Globus pallidus (tissue), 1 donor: ENCODE data around the gene CAPN2.

Source experiments
- DNase-seq: peaks from one replicate; pipeline ENCODE4 v3.0.0-alpha.2; 2015; ENCODE audit warnings: low spot score

Gene CAPN2

DNA sequence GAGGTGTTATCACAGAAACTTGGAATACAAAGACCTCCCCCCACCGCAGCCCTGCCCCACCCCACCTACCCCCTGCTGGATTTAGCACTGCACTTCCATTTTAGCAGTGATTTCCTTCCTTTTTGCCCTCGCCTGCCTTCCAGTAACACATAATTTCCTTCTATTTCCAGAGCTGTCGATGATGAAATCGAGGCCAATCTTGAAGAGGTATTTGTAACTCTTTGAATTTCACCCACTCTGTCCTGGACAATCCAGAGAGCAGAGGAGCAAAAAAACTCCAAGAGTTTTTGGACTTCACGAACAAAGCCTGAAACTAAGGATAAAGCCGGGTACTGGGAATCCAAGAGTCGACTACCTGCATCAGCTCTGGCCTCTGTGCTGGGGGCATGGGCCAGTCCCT lies 49.1 kb downstream of the CAPN2 start:
- DNase-seq: no peak

DNA sequence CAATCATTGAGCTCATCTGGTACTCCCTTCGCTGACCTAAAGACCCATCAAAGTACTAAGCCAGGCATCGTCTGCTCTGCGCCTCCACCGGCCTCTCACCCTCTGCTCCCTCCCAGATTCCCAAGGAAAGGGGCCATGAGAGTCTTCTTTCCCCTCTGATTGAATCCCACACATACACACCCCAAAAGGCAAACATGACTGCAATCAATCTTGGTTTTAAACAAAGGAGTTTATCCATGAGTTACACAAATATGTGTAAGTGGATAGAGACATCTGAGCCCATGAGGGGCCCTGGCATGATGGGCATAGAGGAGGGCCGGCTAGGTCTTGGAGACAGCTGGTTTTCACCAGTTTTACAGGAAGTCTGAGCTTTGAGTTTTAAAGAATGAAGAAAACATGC lies 50.9 kb downstream of the CAPN2 start:
- no peak for DNase-seq

DNA sequence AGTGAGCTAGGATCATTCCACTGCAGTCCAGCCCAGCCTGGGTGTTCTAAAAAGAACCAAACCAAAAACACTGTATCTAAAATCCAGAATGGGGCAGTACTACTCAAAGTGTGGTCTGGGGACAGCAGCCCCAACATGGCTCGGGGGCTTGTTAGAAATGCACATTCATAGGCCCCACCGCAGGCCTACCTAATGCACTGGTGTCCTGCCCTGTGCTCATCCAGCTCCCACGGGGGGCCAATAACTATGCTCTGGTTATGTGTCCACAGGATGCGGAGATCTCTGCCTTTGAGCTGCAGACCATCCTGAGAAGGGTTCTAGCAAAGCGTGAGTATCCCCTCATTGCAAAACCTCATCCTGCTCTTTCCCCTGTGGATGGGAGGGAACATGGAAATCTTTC lies 51.5 kb downstream of the CAPN2 start:
- DNase-seq: no peak

DNA sequence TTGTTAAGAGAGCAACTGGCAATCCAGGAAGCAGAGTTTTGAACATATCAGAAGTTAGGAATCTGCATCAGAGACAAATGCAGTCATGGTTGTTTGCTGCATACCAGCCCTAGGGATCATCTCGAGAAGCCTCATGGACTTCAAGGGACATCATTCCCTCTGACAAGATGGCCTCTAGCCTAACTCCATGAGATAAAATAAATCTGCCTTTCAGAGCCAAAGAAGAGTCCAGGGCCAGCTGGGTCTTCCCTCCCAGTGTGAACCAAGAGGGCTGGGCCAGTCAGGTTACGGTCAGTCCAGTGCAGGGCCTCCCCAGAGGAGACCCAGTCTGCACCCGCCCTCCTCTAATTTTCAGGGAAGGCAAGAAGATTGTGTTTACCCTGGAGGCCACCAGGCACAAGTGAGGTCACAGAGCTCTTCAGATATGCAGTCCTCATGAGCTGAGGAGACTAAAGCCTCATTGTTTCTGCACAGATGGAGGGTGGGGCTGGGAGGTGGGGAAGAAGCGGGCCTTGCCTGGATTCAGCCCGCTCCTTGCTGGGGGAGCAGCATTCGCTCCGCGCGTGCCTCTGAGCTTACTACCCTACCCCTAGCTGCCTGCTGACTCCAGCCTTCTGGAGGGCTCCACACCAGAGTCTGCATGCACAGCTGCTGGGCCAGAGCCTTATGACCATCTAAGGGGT lies 52.8 kb downstream of the CAPN2 start:
- peak; percentile 95 for DNase-seq

DNA sequence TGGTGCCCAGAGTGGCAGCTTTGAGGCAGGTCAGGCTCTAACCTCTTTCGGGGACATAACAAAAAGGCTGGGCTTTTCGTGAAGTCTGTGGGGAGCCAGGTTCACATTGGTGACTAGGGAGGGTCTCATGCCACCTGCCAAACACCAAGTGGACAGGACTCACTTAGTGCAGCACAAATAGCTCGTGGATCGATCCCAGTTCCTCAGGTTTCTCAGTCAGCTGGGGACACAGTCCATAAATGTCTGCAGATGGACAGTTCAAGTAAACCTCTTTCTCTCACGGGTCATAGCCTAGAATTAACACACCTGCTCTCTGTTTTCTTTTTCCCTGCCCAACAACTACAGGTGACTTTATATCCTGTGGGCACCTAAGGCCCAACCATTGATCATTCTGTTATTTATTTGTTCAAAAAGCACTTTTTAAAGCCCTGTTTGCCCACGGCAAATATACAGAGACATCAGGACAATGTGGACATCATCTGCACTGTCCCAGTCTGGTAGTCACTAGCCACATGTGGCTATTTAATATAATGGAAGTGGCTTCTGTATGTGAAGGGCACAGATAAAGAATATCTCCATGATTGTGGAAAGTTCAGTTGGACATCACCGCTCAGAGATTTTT lies 53.5 kb downstream of the CAPN2 start:
- DNase-seq: no peak

DNA sequence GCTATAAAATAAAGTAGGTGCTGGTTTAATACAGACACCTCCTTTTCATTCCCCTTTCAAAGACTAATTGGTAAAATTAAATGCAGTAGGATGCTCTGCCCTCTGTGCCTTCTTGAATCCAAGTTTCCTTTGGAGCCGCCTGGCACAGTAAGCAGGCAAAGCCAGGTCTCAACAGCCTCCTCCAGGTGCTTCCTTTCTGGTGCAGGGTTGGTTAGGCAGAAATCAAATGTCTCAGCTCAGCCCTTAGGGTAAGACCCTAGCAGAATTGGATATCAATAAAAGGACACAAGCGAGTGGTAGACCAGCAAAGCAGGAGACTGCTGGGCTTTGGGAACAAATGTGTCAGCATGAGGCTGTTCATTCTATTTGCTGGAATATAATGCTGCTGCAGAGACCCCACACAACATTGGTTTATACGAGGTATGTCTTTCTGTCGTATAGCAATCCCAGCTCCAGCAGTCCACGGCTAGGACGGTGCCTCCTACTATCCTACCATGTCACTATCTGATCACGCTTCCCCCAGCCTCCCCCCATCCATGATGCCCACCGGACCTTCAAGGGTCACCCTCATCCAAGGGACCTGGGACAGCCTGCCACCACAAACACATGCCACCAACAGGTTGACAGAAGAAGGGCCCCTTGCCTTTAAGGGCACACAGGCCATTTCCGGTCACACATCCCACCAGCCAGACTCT lies 58.4 kb downstream of the CAPN2 start:
- no peak for DNase-seq

DNA sequence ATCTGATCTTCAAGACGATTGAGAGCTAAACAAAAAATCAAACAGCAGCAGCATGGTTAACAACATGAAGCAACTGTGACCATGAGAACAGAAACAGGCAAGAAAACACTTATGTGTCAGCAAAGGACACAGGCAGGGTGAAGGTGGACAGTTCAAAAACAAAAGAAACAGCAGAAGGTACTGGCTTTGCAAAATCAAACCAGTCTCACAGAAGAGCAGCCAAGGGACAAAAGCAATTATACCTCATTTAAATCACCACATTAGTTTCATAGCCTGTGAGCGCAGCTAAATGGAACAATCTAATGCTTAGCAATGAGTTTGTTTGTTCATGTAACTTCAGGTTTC lies 59.1 kb downstream of the CAPN2 start:
- DNase-seq: no peak

DNA sequence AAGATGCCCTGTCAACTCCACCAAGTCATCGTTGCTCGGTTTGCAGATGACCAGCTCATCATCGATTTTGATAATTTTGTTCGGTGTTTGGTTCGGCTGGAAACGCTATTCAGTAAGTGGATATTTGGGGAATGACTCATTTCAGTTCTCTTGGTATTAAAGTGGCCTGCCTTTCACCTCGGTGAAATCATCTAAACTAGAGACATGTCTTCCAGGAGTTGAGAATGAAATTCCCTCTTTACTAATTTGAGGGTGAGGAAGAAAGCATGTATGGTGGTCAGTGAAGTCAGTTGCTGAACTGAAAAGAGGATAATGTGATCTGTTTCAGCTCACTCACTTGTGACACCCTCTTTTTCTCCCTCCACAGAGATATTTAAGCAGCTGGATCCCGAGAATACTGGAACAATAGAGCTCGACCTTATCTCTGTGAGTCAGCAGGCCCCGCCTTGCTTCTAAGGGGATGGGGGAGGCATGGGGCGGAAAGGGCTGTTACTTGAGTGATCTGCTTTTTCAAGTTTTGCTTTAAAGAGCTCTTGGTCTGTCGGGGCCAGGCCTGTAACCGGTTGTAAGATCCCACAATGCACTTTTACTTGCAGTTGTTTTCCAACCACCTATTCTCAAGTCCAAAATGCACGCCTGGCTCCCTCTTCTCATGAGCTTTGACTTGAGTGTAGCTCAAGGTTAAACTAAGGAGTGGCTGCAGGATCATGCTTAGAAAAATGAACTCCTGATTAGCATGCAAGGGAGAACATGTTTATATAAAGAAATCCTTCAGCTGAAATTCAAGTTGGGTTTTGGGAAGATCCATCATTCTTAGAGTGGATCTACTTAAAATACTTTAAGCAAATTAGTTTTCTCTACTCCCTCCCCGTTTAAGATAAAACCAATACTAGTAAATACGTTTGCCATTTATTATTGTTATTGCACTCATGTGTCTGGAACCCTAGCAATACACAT lies 59.8 kb downstream of the CAPN2 start:
- DNase-seq: peak; percentile 70

DNA sequence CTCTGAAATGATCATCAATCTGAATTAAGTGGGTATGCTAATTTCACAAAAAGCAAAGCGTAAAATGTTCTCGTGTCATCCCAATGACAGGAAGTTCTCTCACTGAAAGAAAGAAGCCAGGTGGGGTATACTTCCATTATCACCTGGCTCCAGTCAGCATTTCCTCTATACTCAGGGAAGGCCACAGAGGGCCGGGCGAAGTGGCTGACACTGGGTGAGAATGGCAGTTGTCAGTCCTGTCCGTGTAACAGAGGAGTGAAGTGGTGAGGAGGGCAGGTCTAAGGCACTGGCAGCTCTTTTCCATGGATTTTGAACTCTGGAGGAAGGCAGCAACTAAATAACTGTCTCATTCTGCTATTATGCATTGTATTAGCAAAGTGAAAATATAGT lies 60.4 kb downstream of the CAPN2 start:
- DNase-seq: no peak

DNA sequence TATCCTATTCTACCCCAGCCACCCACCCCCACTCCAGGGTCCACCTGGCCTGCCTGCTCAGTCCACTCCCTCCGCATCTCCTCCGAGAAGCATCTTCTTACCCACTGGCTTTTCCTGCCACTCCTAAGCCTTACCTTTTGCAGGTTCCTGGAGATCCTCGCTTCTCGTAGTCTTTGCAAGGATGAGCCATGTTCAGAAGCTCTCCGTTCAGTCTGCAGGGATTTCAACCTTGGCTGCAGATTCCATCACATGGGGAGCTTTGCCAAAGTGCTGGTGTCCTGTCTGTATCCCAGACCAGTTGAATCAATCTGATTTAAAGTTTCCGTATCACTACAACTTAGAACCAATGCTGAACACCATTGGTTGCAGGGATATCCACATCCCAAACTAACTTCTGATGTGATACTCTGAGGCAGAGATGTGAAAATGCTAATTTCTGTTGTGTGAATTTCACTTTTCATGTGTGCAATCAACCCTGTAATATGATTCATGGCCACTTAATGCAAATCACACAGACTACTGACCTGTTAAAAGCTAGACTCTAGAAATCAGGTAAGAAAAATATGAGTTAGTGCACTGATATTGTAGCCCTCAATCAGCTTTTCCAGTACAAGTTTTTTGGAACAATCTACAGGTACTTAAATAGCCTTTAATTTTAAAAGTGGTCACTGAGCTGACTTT lies 61.9 kb downstream of the CAPN2 start:
- DNase-seq: no peak

DNA sequence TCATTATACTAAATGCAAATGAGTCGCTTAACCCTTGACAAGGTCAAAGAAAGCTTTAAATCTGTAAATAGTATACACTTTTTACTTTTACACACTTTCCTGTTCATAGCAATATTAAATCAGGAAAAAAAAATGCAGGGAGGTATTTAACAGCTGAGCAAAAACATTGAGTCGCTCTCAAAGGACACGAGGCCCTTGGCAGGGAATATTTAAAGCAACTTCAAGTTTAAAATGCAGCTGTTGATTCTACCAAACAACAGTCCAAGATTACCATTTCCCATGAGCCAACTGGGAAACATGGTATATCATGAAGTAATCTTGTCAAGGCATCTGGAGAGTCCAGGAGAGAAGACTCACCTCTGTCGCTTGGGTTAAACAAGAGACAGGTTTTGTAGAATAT lies 62.7 kb downstream of the CAPN2 start:
- DNase-seq: no peak

DNA sequence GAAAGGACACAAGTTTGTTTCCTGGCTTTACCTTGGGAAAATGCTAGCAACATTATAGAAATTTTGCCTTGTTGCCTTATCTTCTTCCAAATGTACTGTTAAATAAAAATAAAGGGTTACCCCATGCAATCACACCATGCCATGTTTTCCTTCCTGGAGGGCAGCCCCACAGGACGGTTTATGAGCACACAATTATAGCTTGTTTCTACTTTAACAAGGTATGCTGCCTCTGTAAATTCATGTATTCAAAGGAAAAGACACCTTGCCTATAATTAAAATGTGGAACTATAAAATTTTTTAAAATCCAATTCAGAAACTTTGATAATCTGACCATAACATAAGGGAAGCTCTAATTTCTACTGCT lies 63.4 kb downstream of the CAPN2 start:
- no peak for DNase-seq

DNA sequence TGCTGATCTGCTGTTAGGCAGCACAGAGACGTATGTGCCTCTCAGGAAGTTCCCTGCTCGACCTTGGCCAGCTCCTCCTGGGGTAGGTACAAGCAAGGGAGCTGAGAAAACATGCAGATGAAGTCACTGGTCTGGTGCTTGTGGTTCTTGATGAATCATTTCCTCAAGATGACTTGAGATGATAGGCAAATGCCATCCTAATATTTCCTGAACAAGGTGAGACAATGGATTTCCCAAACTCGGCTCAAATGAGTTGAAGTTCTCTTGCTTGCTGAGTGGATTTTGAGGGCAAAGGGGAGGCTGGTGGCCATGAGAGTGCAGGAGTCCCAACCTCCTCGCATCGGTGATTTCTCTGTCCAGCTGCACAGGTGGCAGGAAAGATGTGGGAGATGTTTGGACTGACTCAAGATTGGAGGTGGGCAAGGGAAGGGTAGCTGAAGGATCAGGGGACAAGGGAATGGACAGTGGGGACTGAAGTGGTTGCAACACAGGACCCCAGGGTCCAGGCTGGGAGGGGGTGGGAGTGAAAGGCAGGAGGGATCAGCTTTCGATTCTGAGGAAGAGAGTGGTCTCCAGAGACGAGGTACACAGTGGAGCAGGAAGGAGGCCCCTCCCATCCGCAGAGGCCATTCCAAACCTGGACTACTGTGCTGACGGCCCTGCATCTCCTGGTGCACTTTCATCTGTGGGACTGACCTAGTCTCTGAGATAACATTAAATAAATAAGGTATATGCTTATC lies 63.9 kb downstream of the CAPN2 start:
- DNase-seq: no peak

DNA sequence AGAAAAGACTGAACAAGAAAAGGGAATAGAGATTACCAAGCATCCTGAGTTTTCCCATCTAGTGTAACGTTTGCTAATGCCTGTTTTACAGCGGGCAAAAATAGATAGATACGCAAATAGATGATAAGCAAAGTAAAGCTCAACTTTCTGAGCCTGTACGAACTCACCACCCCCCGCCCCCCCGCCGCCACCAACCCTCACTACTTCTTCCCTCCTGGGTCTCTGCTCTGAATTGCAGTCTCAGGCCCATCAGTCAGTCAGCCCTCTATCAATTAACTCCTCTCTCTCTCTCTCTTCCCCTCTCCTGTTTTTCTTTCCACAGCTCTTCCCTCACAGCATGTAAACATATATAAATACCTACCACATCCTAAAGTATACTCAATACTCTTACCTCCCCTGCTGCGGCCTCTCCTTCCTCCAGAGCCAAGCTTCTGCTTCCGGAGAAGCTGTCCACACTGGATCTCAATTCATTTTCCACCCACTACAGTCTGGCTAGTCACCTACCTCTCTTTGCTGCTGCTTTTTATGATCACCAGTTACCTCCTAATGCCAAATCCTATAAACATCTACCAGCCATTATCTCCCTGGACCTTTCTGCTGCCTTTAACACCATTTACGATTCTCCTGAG lies 64.6 kb downstream of the CAPN2 start:
- DNase-seq: no peak

DNA sequence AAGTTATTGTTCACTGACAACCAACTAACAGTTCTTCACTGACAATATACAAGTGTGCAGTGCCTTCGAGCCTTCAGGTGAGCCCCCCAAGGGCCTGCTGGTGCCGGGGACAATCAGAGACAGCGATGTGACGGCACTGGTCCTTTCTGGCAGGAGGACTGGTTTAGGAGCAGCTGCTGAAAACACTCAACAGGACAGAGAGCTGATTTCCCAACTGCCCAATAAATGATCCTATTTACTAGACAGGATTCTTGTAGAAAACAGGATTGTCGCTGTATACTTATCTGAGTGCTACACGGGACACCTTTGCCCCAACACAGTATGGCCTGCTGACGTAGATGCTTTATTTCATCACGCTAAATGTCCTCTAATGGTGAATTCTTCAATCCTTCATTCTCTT lies 68.0 kb downstream of the CAPN2 start:
- DNase-seq: no peak

DNA sequence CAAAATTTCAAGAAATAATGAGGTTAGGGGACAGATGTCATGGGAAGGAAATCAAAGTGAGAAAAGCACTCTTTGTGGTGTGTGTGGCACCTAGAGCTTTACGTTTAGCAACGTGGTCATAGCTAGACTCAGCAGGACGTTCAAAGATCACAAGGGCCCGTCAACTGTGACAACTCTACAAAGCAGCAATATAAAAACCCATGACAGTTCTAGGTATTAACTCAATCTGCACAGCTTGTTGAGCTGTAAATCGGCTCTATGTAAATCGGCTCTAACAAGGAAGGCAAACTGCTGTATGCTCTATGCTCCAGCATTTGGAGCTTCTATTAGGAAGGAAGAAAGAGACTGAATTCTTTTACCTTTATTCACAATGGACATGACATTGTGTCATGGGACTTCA lies 68.6 kb downstream of the CAPN2 start:
- DNase-seq: no peak

DNA sequence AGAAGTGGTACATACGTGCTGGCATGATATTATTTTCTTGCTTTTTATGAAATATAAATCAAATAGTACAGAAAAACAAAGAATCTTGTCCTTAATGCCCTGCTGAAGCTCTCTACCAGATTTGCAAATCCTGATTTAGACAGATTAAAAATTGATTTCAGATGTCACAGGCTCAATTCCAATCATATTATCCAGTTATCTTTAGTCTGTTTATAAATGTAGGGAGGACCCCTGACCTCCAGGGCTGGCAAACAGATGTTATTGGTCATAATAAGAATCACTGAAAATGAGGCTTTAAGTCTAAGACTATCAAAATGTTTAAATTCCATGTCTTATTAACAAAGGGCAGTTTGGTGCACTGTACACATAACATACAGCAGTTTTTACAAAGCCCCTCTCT lies 71.3 kb downstream of the CAPN2 start:
- DNase-seq: no peak

DNA sequence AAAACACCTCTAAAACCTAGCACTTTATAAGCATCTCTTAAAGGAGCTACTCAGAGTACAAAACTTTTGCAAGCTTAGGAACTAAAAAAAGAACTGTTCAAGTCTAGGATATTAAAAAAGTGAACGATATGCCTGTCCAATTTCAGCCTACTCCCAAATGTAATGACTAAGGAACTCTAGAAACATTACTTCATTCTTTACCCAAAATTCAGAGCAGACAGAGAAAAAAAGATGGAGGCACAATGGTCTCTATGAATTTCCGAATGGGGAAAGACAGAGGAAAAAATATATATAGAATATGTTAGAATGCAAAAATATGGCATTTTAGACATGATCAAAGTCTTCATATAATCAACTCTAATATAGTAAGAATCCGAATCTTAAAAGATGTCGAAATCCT lies 72.2 kb downstream of the CAPN2 start:
- DNase-seq: no peak

DNA sequence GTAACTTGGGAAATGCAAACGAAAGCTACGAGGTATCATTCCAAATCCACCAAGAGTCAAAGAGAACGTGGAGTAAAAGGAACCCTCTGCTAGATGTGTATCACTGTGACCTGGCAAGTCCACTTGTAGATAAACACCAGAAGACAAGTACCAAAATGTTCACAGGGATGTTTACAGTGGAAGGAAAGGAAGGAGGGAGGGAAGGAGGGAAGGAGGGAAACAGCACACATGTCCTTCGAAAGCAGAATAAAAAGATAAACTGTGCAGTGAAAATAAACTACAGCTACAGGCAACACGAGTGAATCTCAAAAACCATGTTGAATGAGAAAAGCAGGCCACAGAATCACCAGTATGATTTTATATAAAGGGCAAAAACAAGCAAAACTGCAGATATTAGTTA lies 73.5 kb downstream of the CAPN2 start:
- DNase-seq: no peak

DNA sequence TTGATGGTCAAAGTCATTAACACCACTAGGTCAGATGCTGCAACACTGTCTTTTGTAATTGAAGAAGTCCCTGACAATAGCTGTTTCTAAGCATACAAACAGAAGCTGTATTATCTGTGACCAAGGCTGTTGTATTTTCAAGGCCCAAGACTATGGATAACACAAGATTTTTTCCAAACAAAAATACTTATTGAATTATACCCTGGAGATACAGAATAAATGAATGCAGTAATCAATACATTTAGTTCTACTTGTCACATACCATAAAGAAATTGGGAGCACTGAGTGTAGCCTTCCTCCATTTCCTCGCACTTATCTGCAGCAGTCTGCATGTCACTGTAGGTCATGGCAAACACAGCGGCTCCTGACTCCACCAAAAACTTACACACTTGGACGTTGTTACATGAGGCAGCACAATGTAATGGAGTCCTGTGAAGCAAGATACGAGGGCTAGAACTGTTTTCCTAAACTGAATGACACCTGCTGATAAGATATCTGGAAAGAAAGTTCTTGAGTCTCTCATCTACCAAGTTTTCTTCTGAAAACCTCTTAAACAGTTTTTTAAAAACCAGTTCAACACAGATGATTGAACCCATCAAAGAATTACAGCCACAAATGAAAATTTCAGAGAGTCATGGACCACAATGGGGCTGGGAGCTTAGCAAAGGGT lies 76.5 kb downstream of the CAPN2 start:
- peak; percentile 85 for DNase-seq
